8988T (cell line): ENCODE measurements around the gene PSMD13.

ENCODE experiments used
- DNase-seq: peaks from one replicate; pipeline ENCODE4 v3.0.0; 2011

The PSMD13 gene

DNA sequence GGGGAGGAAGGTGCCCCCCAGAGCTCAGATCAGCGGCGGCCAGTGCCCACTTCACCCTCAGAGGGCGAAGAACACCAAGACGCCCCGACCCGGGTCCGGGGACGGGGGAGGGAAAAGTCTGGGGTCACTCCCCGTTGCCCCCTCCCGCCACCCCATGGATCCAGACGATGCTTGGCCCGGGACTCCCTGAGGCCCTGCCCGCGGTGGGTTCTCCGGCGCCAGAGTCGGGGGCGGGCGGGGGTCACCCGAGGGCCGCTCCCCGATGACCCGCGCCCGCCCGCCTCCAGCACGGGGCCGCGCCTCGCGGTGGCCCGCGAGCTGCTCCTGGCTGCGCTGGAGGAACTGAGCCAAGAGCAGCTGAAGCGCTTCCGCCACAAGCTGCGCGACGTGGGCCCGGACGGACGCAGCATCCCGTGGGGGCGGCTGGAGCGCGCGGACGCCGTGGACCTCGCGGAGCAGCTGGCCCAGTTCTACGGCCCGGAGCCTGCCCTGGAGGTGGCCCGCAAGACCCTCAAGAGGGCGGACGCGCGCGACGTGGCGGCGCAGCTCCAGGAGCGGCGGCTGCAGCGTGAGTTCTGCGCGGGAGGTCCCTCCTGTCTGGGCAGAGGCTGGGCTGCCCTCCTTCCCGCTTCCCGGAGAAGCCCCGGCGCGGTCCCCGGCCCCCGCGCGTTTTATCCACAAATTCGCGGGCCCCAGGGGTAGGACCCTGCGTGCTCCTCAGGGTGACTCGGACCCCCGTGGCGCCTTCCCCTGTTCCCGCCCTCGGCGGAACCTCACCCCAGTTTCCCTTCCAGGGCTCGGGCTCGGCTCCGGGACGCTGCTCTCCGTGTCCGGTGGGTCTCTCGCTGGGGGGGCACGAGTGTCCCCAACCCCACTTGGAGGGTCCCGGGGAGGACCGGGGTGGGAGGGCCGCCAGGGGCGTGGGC is 42.5 kb downstream of the PSMD13 start:
- peak; percentile 27 for DNase-seq

DNA sequence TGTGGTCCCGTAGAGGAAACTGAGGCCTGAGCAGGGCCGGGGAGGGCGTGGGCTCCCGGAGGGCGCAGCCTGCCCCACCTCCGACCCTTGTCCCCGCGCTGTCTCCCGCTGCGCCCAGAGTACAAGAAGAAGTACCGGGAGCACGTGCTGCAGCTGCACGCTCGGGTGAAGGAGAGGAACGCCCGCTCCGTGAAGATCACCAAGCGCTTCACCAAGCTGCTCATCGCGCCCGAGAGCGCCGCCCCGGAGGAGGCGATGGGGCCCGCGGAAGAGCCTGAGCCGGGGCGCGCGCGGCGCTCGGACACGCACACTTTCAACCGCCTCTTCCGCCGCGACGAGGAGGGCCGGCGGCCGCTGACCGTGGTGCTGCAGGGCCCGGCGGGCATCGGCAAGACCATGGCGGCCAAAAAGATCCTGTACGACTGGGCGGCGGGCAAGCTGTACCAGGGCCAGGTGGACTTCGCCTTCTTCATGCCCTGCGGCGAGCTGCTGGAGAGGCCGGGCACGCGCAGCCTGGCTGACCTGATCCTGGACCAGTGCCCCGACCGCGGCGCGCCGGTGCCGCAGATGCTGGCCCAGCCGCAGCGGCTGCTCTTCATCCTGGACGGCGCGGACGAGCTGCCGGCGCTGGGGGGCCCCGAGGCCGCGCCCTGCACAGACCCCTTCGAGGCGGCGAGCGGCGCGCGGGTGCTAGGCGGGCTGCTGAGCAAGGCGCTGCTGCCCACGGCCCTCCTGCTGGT is 43.4 kb downstream of the PSMD13 start:
- peak; percentile 56 for DNase-seq

DNA sequence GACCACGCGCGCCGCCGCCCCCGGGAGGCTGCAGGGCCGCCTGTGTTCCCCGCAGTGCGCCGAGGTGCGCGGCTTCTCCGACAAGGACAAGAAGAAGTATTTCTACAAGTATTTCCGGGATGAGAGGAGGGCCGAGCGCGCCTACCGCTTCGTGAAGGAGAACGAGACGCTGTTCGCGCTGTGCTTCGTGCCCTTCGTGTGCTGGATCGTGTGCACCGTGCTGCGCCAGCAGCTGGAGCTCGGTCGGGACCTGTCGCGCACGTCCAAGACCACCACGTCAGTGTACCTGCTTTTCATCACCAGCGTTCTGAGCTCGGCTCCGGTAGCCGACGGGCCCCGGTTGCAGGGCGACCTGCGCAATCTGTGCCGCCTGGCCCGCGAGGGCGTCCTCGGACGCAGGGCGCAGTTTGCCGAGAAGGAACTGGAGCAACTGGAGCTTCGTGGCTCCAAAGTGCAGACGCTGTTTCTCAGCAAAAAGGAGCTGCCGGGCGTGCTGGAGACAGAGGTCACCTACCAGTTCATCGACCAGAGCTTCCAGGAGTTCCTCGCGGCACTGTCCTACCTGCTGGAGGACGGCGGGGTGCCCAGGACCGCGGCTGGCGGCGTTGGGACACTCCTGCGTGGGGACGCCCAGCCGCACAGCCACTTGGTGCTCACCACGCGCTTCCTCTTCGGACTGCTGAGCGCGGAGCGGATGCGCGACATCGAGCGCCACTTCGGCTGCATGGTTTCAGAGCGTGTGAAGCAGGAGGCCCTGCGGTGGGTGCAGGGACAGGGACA is 44.1 kb downstream of the PSMD13 start:
- DNase-seq = peak; percentile 43

DNA sequence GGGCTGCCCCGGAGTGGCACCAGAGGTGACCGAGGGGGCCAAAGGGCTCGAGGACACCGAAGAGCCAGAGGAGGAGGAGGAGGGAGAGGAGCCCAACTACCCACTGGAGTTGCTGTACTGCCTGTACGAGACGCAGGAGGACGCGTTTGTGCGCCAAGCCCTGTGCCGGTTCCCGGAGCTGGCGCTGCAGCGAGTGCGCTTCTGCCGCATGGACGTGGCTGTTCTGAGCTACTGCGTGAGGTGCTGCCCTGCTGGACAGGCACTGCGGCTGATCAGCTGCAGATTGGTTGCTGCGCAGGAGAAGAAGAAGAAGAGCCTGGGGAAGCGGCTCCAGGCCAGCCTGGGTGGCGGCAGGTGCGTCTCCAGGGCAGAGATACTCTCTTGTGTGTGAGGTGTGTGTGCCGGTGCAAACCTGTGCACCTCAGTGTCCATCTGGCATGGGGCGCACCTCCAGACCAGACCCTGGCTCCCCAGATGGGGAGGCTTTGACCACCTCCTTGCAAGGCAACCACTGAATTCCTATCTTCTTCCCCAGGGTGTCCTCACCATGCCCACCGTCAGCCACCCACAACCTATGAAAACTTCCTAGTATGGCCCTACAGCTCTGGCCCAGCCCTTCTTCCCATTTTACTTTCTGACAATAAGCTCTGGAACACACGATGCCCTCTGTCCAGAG is 44.8 kb downstream of the PSMD13 start:
- DNase-seq = peak; percentile 48

DNA sequence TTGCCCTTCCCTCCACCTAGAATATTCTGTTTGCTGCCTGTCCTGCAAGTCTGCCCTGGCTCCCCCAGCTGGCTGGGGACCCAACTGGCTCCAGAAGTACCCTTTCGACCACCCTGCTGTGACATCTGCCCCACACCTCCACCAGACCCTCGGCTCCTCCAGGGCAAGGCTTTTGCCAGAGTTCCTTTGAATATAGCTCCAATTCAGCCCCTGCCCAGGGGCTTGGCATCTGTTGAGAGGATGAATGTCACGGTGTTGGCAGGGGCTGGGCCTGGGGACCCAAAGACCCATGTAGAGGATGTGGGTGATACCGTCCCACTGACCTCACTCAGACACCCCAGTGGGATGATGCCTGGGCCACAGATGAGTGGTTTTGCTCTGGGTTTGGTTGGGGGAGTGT is 45.4 kb downstream of the PSMD13 start:
- DNase-seq = peak; percentile 43

DNA sequence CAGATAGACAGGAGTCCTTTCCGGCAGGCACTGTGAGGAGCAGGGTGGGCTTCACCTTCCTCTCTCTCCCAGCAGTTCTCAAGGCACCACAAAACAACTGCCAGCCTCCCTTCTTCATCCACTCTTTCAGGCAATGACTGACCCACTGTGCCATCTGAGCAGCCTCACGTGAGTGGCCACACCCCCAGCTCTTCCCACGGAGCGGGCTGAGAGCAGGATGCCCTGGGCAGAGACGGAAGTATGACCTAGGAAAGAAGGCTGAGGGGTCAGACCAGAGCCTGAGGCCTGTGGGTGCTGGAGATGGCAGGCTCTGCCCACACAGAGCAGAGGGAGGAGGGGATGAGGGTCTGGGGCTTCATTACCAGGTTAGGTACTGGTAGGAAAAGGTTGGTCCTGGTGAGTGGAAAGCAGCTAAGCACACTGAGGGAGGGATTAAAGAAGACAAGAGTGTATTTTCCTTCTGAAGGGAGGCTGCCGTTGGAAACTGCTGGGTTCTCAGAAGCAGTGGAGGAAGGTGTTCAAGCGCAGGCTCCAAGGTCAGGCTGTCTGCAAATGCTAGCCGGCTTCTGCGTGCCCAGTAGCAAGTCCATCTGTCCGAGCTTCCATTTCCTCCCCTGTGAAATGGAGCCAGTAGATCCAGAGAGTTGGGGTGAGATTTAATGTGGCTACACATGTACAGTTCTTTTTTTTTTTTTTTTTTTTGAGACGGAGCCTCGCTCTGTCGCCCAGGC is 46.0 kb downstream of the PSMD13 start:
- peak; percentile 62 for DNase-seq

DNA sequence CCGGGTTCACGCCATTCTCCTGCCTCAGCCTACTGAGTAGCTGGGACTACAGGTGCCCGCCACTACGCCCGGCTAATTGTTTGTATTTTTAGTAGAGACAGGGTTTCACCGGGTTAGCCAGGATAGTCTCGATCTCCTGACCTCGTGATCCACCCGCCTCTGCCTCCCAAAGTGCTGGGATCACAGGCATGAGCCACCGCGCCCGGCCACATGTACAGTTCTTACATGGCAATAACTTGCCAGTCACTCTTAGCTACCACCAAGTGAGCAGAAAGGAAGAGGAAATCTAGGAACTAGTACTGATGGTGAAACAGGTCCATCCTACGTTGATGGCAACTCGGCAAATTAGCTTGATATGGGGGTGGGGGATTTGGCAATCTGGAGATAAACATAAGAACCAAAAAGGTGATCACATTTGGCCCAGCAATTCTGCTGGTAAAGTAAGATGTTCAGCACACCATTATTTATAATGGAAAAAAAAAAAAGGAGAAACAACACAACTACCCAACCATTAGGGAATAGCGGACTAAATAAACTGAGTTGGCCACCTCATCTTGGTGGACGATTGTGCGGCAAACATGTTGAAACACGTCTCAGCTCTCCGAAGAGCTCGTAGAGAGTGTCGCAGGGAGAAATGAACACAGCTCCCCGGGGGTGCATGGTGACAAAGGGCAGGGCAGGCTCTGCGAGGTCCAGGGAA is 46.8 kb downstream of the PSMD13 start:
- peak; percentile 32 for DNase-seq

DNA sequence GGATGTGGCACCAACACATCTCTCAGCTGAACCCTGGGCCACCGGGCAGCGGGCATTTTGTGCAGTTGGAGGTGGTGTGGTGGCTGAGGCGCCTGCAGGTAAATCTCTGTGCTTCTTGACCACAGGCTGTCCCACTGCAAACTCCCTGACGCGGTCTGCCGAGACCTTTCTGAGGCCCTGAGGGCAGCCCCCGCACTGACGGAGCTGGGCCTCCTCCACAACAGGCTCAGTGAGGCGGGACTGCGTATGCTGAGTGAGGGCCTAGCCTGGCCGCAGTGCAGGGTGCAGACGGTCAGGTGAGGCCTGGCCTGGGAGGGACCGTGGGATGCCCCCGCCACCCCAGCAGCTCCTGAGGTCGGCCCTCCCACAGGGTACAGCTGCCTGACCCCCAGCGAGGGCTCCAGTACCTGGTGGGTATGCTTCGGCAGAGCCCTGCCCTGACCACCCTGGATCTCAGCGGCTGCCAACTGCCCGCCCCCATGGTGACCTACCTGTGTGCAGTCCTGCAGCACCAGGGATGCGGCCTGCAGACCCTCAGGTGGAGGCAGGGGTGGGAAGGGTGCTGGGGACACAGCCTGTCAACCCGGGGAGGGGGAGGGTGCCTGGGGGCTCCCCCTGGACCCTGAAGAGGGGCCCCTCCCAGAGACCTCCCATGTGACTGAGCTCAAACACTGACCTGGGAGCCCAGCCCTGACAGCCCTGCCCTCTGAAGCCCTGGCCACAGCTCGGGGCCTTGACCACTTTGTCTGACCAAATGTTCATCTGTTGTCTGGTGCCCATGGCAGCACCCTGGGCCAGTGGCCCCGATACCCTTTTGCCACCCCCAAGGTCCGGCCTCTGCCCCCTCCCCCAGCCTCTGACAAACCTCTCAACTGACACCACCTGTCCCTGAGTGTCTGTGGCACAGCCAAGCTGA is 47.6 kb downstream of the PSMD13 start:
- DNase-seq = peak; percentile 41

DNA sequence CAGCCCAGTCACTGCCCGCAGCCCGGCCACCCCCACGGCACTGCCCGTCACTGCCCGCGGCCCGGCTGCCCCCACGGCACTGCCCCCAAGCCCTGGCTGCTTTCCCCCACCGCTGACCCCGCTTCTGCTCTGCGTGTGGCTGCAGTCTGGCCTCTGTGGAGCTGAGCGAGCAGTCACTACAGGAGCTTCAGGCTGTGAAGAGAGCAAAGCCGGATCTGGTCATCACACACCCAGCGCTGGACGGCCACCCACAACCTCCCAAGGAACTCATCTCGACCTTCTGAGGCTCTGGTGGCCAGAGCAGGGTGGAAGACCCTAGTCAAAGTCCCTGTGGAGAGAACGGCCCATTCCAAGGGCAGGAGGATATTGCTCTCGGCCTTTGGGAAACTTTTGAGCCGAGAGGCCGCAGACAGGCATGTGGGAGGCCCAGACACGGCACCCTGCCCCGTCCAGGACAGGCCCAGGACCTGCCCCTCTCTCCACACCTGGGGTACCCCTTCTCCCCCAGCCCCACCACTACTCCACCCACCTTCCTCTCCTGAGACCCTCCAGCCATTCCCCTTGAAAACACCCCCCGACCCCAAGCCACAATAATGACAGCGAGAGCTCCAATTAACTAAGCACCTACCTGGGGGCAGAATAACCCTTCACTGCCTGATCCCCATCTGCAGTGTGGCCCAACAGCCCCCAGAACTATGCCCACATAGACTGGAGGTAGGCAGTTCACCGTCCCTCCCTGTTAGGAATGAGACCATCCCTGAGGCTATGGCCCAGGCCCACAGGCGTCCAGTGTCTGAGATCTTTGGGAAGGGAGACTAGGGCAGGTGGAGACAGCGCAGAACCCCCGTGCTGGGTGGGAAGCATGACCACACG is 48.5 kb downstream of the PSMD13 start:
- DNase-seq = peak; percentile 44

DNA sequence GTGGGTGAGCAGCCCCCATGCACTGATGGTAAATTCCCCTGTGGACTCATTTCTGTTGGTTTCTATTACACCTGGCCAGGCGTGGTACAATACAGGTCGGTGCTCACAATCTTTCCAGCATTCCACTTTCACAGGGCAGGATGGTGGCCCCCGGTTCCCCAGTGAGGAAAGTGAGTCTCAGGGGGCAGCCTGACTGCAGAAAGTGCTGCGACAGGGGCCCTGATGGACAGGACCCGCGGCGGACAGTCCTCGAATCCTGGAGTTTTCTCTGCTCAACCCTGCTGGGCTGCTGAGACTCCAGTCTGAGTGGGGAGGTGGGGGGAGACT is 49.1 kb downstream of the PSMD13 start:
- peak; percentile 50 for DNase-seq

DNA sequence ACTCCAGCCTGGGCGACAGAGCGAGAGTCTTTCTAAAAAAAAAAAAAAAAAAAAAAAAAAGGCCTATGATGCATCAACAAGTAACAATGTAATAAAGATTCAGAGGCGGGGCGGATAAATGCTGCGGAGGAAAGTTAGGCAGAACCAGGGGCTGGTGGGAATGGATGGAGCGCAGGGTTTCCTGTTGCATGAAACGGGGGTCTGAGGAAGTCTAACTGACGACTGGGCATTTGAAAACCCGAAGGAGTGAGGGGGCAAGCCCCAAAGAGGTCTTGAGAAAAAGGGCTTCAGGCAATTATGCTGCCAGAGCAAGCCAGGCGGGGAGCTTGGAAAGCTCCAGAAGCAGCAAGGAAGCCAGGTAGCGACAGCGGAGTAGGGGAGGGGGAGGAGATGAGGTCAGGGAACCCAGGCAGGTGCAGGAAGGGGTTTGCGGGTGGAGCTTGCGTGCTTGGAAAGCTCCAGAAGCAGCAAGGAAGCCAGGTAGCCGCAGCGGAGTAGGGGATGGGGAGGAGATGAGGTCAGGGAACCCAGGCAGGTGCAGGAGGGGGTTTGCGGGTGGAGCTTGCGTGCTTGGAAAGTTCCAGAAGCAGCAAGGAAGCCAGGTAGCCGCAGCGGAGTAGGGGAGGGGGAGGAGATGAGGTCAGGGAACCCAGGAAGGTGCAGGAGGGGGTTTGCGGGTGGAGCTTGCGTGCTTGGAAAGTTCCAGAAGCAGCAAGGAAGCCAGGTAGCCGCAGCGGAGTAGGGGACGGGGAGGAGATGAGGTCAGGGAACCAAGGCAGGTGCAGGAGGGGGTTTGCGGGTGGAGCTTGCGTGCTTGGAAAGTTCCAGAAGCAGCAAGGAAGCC is 50.4 kb downstream of the PSMD13 start:
- peak; percentile 51 for DNase-seq

DNA sequence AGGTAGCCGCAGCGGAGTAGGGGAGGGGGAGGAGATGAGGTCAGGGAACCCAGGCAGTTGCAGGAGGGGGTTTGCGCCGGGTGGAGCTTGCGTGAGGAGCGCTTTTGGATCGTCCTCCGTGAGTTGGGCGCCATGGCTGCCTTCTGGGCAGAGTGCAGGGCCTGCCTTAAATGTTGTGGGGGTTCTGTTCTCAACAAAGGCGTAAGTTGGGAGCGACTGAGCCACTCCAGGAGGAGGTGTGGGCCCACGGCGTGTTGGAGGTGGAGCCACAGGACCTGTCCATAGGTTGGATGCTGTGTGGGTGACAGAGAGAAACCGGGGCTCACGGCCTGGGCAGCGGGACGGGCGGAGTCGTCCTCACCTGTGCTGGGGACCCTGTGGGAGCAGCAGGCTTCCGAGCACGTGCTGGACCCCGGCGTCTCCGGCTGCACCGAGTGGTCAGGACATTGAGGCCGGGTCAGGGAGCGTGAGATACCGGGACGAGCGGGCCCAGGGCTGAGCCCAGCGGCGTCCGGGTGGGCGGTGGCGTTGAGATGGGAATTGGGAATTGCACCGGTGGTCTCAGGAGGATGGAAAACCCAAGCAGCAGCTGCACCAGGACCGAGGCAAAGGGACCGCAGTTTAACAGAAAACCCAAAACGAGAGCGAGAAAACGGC is 51.2 kb downstream of the PSMD13 start:
- peak; percentile 55 for DNase-seq

DNA sequence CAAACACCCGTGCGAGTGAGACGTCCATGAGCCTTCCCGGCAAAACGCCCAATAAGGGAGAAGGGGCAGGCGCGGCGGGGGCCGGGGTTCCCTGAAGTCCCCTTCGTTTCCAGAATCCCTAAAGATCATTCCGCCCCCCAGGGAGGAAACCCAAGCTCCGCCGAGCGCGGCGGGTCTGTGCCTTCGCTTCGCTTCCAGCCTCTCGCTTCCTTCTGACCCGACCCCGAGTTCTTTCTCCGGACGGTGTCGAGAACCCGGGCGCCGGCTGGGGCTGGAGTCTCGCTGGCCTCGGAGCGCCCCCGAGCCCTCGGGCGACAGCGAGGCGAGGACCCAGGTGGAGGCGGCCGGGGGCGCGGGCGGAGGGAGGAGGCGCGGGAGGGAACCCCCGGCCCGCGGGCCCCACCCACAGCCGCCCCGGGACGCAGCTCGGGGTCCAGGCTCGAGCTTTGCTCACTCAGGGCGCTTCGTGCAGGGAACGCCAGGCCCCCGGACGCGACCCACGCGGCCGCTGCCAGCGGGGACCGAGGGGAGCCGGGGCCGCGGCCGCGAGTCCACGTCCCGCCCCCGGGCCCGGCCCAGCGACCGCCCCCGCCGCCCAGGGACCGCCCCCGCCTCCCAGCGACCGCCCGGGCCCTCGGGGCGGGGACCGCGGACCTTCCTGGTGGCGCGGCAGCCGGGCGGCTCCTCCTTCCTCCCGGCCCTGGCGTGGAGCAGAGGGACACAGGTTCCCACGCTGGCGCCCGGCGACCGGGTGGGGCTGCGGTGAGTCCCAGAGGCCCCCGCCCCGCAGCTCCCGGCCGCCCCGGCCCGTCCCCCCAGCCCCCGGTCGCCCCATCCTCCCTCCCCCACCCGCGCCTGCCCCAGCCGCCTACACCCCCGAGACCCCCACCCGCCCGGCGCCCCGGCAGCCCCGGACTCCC is 52.0 kb downstream of the PSMD13 start, which contains the start of gene PGGHG:
TSS of gene PGGHG (plus strand) at position 649 of the 920 bp plus-strand sequence. CDS start 691 bp downstream, outside the sequence.
- peak; percentile 100 for DNase-seq

DNA sequence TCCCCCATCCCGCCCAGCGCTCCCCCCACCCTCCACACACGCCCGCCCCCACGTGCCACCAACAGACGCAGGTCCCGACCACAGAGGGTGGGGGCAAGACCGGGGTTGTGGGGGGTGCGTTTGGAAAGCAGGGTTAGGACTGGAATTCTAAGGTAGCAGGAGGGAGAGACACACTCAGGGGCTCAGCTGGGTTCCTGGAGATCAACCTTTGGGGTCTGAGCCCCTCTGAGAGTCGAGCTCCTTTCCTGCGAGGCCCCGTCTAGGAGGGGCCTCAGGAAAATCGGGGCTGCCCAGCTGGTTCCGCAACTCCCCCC is 52.6 kb downstream of the PSMD13 start:
- peak; percentile 59 for DNase-seq

DNA sequence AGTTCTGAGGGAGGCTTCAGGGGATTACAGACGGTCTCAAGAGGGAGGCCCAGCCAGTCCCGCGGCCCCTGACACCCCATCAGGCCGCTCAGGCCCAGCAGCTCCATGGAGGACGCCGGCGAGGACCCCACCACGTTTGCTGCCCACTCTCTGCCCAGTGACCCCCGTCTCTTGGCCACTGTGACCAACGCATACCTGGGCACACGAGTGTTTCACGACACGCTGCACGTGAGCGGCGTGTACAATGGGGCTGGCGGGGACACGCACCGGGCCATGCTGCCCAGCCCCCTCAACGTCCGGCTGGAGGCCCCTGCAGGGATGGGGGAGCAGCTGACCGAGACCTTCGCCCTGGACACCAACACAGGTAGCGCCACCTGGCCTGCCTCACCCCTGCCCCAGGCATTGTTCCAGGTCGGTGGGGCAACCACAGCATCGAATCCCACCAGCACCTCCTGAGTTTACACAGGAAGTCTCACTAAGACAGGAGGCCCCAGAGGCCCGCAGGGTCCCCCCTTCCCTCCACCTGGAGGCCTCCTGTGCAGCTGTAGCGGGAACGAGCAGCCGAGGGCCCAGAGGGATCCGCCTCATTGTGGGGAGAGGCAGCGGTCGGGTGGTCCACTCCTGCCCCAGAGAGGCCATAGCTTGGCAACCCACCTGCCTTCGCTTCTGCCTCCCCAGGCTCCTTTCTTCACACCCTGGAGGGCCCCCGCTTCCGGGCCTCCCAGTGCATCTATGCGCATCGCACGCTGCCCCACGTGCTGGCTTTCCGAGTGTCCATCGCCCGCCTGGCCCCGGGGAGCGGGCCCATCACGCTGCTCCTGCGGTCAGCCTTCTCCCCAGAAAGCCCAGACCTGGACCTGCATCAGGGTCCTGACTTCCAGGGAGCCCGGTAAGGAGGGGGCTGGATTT is 53.2 kb downstream of the PSMD13 start:
- DNase-seq = peak; percentile 49
